ENCODE results near the gene TUFT1. TPM values are rescaled to one million over a fixed set of nuclear protein-coding genes. Genes with fewer than 3 reads are reported as not detected.

Gene TUFT1
- total and polyA plus RNA-seq, 2 of the 13 experiments (the other 11 are each of a cell fraction or from before 2014, with no cell fraction given), result 6.4 to 7.3 TPM

DNA sequence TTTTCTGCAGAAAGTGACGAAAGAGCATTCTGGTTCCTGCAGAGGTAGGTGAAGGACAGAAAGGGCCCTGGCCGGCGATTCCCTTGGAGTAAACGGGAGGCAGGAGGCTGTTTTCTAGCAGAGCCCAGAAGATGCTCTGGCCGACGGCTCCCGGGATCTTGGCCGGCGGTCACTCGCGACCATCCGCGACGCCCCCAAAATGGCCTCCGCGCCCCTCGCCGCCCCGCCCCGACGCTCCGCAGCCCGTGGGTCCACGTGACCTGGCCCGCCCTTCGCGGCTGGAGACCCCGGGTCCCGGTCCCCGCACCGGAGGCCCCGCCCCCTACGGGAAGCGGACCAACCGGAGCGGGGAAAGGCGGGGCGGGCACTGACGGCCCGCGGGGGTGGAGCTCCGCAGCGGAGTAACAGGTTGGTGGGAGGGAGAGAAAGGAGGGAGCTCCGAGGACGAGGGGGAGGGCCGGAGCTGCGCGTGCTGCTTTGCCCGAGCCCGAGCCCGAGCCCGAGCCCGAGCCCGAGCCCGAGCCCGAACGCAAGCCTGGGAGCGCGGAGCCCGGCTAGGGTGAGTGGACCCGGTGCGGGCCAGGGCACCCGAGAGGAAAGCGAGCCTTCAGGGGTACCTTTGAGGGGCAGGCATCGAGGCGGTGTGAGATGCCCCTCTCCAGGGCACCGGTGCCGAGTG, 29.0 kb upstream of the TUFT1 start, which contains the start of gene CGN (continued):
- TF ChIP-seq, protein P1, sequence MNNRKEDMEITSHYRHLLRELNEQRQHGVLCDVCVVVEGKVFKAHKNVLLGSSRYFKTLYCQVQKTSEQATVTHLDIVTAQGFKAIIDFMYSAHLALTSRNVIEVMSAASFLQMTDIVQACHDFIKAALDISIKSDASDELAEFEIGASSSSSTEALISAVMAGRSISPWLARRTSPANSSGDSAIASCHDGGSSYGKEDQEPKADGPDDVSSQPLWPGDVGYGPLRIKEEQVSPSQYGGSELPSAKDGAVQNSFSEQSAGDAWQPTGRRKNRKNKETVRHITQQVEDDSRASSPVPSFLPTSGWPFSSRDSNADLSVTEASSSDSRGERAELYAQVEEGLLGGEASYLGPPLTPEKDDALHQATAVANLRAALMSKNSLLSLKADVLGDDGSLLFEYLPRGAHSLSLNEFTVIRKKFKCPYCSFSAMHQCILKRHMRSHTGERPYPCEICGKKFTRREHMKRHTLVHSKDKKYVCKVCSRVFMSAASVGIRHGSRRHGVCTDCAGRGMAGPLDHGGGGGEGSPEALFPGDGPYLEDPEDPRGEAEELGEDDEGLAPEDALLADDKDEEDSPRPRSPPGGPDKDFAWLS (CRISPR knock-in tag; IDR thresholded peaks at IDR 0.05; ENCODE audit: borderline replicate concordance), result no peak
- no peak for TF ChIP-seq ZNF782 (CRISPR knock-in tag; IDR thresholded peaks at IDR 0.05; ENCODE audit: borderline replicate concordance)
- TF ChIP-seq FOXK1 (CRISPR knock-in tag; IDR thresholded peaks at IDR 0.05; ENCODE audit: borderline replicate concordance, low read depth), result no peak
- TF ChIP-seq ZFP90 (CRISPR knock-in tag; IDR thresholded peaks at IDR 0.05; ENCODE audit: borderline replicate concordance), result no peak
- TF ChIP-seq ZNF644 (CRISPR knock-in tag; IDR thresholded peaks at IDR 0.05; ENCODE audit: low read depth), result no peak
- TF ChIP-seq, protein P2, sequence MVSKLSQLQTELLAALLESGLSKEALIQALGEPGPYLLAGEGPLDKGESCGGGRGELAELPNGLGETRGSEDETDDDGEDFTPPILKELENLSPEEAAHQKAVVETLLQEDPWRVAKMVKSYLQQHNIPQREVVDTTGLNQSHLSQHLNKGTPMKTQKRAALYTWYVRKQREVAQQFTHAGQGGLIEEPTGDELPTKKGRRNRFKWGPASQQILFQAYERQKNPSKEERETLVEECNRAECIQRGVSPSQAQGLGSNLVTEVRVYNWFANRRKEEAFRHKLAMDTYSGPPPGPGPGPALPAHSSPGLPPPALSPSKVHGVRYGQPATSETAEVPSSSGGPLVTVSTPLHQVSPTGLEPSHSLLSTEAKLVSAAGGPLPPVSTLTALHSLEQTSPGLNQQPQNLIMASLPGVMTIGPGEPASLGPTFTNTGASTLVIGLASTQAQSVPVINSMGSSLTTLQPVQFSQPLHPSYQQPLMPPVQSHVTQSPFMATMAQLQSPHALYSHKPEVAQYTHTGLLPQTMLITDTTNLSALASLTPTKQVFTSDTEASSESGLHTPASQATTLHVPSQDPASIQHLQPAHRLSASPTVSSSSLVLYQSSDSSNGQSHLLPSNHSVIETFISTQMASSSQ (IDR thresholded peaks at IDR 0.05; ENCODE audit: low read depth), result no peak
- TF ChIP-seq, protein P2 (CRISPR knock-in tag; IDR thresholded peaks at IDR 0.05; ENCODE audit: borderline replicate concordance), result peak; percentile 59; the same call in 1 of the 2 replicates
- TF ChIP-seq FOXP1 (IDR thresholded peaks at IDR 0.05), result no peak
- no peak for TF ChIP-seq FOXP1 (CRISPR knock-in tag; IDR thresholded peaks at IDR 0.05)
- TF ChIP-seq ZNF816 (CRISPR knock-in tag; IDR thresholded peaks at IDR 0.05; ENCODE audit: borderline replicate concordance), result no peak
- no peak for TF ChIP-seq NR2F2 (IDR thresholded peaks at IDR 0.05; ENCODE audit: borderline replicate concordance, low read depth)
- peak; percentile 41; the same call in 1 of the 2 replicates for TF ChIP-seq SP5 (CRISPR knock-in tag; IDR thresholded peaks at IDR 0.05; ENCODE audit: borderline replicate concordance, low read depth)
- TF ChIP-seq, protein P3, sequence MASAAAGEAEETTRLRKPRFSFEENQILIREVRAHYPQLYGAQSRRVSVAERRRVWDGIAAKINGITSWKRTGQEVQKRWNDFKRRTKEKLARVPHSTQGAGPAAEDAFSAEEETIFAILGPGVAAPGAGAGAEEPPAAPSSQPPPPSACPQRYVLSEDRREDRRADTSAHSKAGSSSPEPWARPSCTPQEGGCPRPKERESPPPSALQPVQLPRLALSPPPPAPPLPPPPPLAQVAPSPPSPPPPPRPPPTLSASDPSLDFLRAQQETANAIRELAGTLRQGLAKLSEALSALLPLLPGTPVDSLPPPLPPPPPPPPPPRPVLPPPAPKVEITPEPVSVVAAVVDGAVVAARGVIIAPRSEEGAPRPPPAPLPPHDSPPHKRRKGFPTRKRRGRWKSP (CRISPR knock-in tag; IDR thresholded peaks at IDR 0.05), result peak; percentile 74
- TF ChIP-seq CENPT (CRISPR knock-in tag; IDR thresholded peaks at IDR 0.05; ENCODE audit: low read depth), result no peak
- no peak for TF ChIP-seq PAX8 (CRISPR knock-in tag; IDR thresholded peaks at IDR 0.05; ENCODE audit: borderline replicate concordance)
- 0 out of 2 replicates have a peak, but pooled peaks have one; percentile 29 for TF ChIP-seq ZNF616 (CRISPR knock-in tag; IDR thresholded peaks at IDR 0.05; ENCODE audit: low read depth)
- peak; percentile 59; the same call in 1 of the 2 replicates for TF ChIP-seq HES4 (CRISPR knock-in tag; IDR thresholded peaks at IDR 0.05; ENCODE audit: borderline replicate concordance)
- no peak; the same call in 1 of the 2 replicates for TF ChIP-seq ISL2 (CRISPR knock-in tag; IDR thresholded peaks at IDR 0.05)
- no peak for TF ChIP-seq PCBP2 (optimal IDR thresholded peaks at IDR 0.05; ENCODE audit: low read depth, low read length, poor library complexity, severe bottlenecking)
- no peak for TF ChIP-seq ZNF652 (CRISPR knock-in tag; IDR thresholded peaks at IDR 0.05; ENCODE audit: borderline replicate concordance, low read depth)
- peak; percentile 45; the same call in 1 of the 2 replicates for TF ChIP-seq SOX5 (CRISPR knock-in tag; IDR thresholded peaks at IDR 0.05; ENCODE audit: borderline replicate concordance)
- TF ChIP-seq HOXA3 (CRISPR knock-in tag; IDR thresholded peaks at IDR 0.05), result peak; percentile 41; the same call in 1 of the 2 replicates
- TF ChIP-seq ELF3 (CRISPR knock-in tag; IDR thresholded peaks at IDR 0.05), result 0 out of 2 replicates have a peak, but pooled peaks have one; percentile 15
- TF ChIP-seq, protein P4, sequence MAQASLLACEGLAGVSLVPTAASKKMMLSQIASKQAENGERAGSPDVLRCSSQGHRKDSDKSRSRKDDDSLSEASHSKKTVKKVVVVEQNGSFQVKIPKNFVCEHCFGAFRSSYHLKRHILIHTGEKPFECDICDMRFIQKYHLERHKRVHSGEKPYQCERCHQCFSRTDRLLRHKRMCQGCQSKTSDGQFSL (CRISPR knock-in tag; IDR thresholded peaks at IDR 0.05), result no peak
- TF ChIP-seq STAG1 (CRISPR knock-in tag; IDR thresholded peaks at IDR 0.05), result no peak
